ENCODE results near the gene N4BP2.
"Not testable (repeated sequence)": the region's sequence is repeated elsewhere in the genome, so short reads cannot be mapped to it uniquely, and the experiment has no call there.

The N4BP2 gene

DNA sequence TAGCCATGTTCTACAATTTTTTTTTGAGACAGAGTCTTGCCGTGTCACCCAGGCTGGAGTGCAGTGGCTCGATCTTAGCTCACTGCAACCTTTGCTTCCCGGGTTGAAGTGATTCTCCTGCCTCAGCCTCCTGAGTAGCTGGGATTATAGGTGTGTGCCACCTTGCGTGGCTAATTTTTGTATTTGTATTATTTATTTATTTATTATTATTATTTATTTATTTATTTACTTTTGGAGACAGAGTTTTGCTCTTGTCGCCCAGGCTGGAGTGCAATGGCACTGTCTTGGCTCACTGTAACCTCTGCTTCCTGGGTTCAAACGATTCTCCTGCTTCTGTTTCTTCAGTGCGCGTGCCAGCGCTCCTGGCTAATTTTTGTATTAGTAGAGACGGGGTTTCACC is 36.8 kb downstream of the N4BP2 start:
- DNase-seq: not testable (repeated sequence)

DNA sequence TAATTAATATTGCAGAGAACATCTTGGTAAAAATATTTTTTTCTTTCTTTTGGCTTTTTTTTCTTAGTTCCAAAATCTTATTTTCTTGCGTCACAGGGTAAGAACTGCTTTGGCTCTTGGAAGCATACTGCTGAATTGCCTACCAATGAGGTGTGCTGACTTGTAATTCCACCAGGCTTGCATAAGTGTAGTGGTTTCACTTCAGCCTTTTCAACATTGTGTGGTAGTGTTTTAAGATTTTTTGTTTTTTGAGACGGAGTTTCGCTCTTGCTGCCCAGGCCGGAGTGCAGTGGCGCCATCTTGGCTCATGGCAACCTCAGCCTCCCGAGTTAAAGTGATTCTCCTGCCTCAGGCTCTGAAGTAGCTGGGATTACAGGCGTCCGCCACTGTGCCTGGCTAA is 42.4 kb downstream of the N4BP2 start:
- DNase-seq: no peak

GRCh38 chr4:40107150-40107549 is 50.5 kb downstream of the N4BP2 start:
- DNase-seq: not testable (repeated sequence)

- DNase-seq: no peak
These were observed 55.6 kb downstream of the N4BP2 start for GRCh38 chr4:40112027-40112792.

GRCh38 chr4:40114206-40114605 is 57.6 kb downstream of the N4BP2 start:
- DNase-seq: no peak

DNA sequence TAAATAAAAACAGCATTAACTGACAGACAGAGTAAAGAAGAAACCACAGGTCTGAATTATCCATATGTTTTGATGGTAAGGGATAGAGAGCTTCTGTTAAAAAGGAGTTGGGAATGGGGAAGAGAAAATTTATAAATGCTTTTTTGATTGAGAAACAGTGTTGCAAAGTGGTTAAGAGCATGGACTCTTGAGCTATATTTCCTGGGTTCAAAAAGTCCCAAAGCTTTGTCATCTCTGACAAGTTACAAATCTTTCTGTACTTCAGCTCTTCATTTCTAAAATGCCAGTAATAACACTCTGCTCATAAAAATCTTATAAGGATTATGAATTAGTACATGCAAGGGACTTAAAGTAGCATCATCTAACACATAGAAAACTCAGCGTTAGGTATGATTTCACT is 62.2 kb downstream of the N4BP2 start:
- DNase-seq: no peak

DNA sequence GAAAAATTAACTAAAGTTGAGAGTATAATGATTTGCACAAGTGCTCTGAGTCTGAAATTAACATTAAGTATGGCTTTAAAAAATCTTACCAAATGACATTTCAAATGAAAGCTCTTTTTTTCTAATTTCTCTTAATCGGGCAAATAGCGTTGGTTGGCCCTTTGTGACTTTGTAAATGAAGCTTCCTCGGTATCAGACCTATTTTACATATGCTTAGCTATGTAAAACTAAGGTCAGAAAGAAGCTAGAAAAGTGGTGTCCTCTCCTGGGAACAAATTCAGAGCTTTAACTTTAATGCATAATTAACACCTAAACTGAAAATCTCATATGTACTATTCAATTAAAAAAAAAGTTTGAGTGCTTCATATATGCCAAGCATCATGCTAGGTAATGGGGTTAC is 62.7 kb downstream of the N4BP2 start:
- no peak for DNase-seq

GRCh38 chr4:40121515-40121914 is 64.9 kb downstream of the N4BP2 start:
- DNase-seq: peak; percentile 6

GRCh38 chr4:40122941-40123340 is 66.3 kb downstream of the N4BP2 start:
- no peak for DNase-seq

DNA sequence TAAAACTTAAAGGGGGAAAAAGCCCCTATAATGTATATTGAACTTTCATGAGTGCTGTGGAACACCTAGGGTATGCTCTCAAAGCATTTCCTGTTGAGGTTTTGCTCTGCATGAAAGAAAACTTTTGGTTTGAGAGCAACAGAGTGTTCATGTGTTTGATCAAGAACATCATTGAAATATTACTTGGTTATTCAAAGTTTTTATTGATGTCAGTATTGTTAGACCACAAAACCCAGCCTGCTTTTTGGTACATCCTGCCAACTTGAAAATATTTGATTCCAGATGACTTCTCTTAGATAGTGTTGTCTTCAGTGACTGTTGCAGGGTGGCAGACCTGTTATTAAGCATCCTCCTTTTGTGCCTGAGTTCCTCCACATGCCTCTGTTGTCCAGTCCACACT is 68.0 kb downstream of the N4BP2 start:
- DNase-seq: peak; percentile 55

- no peak for DNase-seq
These were observed 73.9 kb downstream of the N4BP2 start for GRCh38 chr4:40130401-40131036.

DNA sequence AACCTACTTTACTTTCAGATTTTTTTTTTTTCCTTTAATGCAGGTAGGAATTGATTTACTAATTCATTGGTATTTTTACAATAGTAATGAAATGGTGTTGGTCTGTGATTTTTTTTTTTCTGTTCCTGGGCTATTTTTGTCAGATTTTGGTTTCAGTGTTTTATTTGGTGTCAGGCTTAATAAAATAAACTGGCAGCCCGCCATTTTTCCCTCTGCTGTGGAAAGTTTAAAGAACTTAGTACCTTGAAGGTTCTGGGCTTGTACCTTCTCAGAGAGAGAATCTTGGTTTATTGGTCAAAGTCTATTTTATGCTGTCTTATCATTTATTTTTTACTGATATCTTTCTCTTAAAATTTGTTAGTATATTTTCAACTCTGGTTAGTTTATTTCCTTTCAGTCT is 76.2 kb downstream of the N4BP2 start:
- DNase-seq: no peak

DNA sequence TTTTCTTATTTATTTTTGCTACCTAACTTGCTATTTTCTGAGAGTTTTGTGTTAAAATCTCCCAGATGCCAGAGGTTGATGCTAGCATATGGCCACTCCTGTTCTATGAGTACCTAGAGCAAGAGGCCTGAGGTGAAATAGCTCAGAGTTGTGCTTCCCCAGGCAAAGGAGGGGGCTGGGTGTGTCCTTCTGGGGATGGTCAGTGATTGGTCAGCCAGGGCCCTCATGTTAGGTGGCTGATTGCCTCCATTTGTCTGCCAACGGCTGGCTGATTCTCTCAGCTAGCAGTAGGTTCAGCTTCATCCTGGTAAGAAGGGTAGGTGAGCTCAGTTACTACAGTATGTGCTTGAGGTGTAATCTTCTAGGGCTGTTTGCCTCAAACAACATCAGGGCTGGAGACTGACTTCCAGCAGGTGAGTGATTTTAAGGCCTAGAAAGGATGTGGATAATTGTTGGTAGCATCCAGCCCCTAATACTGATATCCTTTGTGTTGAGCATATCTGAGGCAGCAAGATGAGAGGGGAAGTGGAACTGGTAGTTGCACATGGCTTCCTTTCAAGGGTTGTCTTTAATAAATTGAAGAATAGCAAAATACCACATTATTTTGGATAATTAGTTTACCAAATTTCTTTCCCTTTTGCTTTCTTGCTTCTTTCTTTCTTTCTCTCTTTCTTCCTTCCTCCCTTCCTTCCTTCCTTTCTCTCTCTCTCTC is 77.7 kb downstream of the N4BP2 start:
- no peak for DNase-seq

DNA sequence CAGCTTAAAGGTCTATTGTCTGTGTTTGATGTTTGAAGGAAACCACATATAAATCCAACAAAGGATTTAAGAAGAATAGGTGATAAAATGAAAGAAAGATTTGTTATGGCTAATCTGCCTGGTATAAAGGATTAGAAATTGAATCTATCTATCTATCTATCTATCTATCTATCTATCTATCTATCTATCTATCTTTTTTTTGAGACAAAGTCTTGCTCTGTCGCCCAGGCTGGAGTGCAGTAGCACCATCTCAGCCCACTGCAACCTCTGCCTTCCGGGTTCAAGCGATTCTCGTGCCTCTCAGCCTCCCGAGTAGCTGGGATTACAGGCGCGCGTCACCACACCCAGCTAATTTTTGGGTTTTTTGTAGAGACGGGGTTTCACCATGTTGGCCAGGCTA is 79.6 kb downstream of the N4BP2 start:
- DNase-seq: not testable (repeated sequence)

DNA sequence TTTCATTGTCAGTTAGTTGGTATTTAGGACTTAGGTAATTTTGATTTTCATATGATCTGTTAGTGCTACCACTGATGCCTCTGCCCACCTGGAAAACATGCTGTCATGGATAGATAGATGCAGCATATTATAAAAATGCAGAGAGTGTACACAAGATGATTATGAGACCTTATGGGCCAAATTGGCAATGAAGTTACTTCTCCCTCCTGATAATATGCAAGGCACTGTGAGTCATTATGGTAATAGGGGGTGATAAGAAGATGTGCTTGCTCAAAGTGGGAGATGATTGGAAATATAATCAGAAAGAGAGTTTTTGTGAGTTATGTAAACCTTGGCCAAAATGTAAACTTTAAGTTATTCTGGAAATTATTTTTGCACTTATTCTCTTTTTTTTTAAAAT is 83.5 kb downstream of the N4BP2 start:
- no peak for DNase-seq

- not testable (repeated sequence) for DNase-seq
These were observed 83.9 kb downstream of the N4BP2 start for GRCh38 chr4:40140597-40140996.

DNA sequence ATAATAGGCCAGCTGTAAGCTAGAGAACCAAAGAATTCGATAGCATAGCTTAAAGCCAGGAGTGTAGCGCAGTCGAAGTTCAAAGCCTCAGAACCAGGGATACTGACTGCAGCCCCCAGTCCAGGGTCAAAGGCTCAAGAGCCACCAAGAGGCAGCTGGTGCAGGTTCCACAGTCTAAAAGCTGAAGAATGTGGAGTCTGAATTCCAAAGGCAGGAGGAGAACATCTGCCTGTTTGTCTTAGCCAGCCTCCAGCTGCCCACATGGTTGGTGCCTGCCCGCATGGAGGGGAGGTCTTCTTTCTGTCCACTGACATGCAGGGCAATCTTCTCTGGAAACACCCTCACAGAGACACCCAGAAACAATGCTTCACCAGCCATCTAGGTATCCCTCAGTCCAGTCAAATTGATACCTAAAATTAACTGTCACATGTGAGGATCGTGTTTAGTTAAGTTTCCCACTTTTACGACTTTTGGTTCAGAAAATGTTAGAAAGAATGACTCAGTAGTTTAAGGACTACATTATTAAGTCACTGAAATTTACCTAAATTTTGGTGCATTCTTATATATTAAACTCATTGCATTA is 87.4 kb downstream of the N4BP2 start:
- no peak for DNase-seq

DNA sequence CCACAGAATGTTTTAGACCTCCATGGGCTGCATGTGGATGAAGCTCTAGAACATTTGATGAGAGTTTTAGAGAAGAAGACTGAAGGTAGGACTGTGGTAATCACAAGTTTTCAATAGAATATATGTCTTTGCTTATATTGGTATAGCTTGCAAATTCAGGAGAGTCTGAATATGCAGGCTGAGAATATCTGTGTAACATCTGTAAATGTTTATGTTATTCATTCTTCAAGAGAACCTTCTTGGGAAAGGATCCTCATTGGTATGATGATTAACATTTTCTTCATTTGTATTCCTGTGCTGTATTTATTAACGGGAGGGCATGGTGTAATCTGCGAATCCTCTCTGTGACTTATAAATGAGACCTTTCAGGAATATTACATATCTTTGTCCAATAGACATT is 88.1 kb downstream of the N4BP2 start:
- no peak for DNase-seq

- not testable (repeated sequence) for DNase-seq
These were observed 90.8 kb downstream of the N4BP2 start for GRCh38 chr4:40147490-40147889.

DNA sequence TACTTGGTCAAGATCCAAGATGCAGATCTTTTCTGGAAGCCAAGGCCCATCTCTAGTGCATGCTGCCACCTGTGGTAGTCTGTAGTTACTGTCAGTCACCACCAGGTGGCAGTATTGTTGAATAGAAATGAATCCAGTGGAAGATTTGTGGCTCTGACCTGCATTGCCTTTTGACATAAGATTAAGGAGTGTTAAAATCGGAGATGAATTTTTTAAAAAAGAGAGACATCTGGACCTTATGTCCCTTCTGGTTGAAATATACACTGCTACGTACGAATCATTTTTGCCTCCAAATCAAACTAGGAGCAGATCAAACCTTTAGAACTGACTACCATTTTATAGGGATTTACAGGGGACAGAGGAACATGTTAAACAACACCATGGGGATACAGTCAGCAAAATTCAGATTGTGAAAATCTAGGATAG is 93.3 kb downstream of the N4BP2 start:
- peak; percentile 89 for DNase-seq

DNA sequence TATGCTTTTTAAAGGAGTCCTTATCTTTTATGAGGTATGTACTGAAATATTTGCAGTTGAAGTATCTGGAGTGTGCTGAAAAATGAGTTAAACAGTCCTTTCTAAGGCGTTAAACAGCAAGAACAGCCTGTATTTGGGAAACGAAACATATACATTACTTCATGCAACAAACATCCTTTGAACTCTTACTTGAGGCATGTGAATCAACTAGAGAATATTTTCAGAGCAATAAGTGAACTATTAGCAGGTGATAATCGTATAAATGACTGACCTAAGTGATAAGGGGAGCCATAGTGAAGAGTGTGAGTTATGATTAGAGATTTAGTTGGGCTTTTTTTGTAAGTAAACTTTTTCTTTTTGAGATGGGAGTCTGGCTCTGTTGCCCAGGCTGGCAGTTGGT is 94.3 kb downstream of the N4BP2 start:
- no peak for DNase-seq

GRCh38 chr4:40152637-40153036 is 96.0 kb downstream of the N4BP2 start:
- DNase-seq: peak; percentile 53

- no peak for DNase-seq
These were observed 100.8 kb downstream of the N4BP2 start for GRCh38 chr4:40157436-40157835.

GRCh38 chr4:40160258-40160657 is 103.6 kb downstream of the N4BP2 start:
- DNase-seq: no peak
